Activated B cell treated with CpG ODN at 0.5 μM for 24 hours (primary cell): ENCODE measurements around the gene RPL22. TPM values are rescaled to one million over a fixed set of nuclear protein-coding genes. Genes with fewer than 3 reads are reported as not detected.
"Not testable (repeated sequence)": the region's sequence is repeated elsewhere in the genome, so short reads cannot be mapped to it uniquely, and the experiment has no call there.

Experiments used
- ATAC-seq: fragments of 200-7000 bp; cut with Tn5 transposase; one replicate; pipeline ENCODE4 v1.10.0; 2021; ENCODE audit warnings: low read depth, mild to moderate bottlenecking, moderate library complexity
- CTCF ChIA-PET: fragments of 350-600 bp; sonication (Branson Sonifier 250); formaldehyde crosslinking; loops from one replicate; lab custom pipeline; 2021; ENCODE audit warnings: antibody characterized with exemption; lab: Charles Lee
- POLR2A ChIA-PET: fragments of 350-600 bp; sonication (Branson Sonifier 250); formaldehyde crosslinking; loops from one replicate; lab custom pipeline; 2021; ENCODE audit warnings: antibody characterized with exemption; lab: Charles Lee
- DNase-seq: peaks from one replicate; pipeline ENCODE4 v3.0.0; 2022
- H3K27ac Mint-ChIP-seq: one replicate; pipeline ENCODE4 v1.8.0; 2020; ENCODE audit warnings: mixed read lengths
- H3K27me3 Mint-ChIP-seq: one replicate; pipeline ENCODE4 v1.8.0; 2021; ENCODE audit warnings: mixed read lengths
- H3K36me3 Mint-ChIP-seq: one replicate; pipeline ENCODE4 v1.8.0; 2021; ENCODE audit warnings: low read depth, mixed read lengths
- H3K4me1 Mint-ChIP-seq: one replicate; pipeline ENCODE4 v1.8.0; 2021; ENCODE audit warnings: mixed read lengths
- H3K4me3 Mint-ChIP-seq: one replicate; pipeline ENCODE4 v1.8.0; 2020; ENCODE audit warnings: mild to moderate bottlenecking, mixed read lengths
- H3K9me3 Mint-ChIP-seq: one replicate; pipeline ENCODE4 v1.8.0; 2020; ENCODE audit warnings: mixed read lengths
- intact Hi-C: fragments of 100-400 bp; cut with micrococcal nuclease; formaldehyde crosslinking; loops from one replicate; pipeline ENCODE4 v1.15.1; 2024
- total RNA-seq: library from RNA; stranded (reverse); gene quantifications from 2 replicates; pipeline ENCODE4 v1.2.3, GENCODE V29; 2022
- TF ChIP-seq, protein P1 (sequence below): fragments of 200-600 bp; IDR thresholded peaks from one replicate; pipeline ENCODE4 v1.8.0; 2022; ENCODE audit warnings: antibody characterized with exemption, mild to moderate bottlenecking

RPL22 gene
- total RNA-seq, 1 donor from 2014 or later, result 621 TPM

DNA sequence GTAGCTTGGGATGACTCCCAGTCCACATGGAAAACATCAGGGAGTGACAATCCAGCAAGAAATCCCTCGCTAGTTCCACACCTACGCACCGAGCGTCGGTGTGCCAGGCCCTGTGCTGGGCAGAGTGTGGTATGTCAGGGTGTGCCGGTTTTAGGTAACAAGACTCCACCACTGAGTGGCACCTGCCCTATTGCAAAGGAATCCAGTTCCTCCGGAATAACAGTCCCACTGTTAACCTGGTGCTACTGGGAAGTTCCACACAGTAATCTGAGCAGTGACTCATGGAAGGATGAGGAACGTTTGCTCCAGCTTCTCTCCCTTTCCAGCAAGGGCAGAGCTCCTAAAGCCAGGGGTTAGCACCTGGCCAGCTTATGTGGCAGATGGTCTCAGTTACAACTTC, 20.8 kb upstream of the RPL22 start:
- Mint-ChIP-seq H3K27me3 (peaks cover 24% of the 10 kb centered on the region), H3K27ac (no peak overlapping the region), H3K4me1 (no peaks in the 10 kb centered on the region), H3K4me3 (no peak overlapping the region), H3K36me3 (peaks cover 39% of the 10 kb centered on the region), H3K9me3 (no peaks in the 10 kb centered on the region)
- TF ChIP-seq, protein P1, sequence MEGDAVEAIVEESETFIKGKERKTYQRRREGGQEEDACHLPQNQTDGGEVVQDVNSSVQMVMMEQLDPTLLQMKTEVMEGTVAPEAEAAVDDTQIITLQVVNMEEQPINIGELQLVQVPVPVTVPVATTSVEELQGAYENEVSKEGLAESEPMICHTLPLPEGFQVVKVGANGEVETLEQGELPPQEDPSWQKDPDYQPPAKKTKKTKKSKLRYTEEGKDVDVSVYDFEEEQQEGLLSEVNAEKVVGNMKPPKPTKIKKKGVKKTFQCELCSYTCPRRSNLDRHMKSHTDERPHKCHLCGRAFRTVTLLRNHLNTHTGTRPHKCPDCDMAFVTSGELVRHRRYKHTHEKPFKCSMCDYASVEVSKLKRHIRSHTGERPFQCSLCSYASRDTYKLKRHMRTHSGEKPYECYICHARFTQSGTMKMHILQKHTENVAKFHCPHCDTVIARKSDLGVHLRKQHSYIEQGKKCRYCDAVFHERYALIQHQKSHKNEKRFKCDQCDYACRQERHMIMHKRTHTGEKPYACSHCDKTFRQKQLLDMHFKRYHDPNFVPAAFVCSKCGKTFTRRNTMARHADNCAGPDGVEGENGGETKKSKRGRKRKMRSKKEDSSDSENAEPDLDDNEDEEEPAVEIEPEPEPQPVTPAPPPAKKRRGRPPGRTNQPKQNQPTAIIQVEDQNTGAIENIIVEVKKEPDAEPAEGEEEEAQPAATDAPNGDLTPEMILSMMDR, result no peak
- DNase-seq, result no peak
- intact Hi-C loops, result no loop called here
- CTCF ChIA-PET, result no interaction called here
- POLR2A ChIA-PET, result no interaction called here
- no peak for ATAC-seq

DNA sequence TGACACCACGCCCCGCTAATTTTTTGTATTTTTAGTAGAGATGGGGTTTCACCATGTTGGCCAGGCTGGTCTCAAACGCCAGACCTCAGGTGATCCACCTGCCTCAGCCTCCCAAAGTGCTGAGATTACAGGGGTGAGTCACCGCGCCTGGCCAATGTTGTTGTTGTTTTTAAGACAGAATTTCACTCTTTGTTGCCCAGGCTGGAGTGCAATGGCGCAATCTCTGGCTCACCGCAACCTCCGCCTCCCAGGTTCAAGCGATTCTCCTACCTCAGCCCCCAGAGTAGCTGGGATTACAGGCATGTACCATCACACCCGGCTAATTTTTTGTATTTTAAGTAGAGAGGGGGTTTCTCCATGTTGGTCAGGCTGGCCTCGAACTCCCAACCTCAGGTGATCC, 20.2 kb upstream of the RPL22 start:
- H3K4me1 Mint-ChIP-seq, H3K9me3 Mint-ChIP-seq, ATAC-seq, H3K27ac Mint-ChIP-seq, CTCF ChIA-PET, POLR2A ChIA-PET, intact Hi-C loops, DNase-seq, H3K4me3 Mint-ChIP-seq: not testable (repeated sequence)
- peaks cover 26% of the 10 kb centered on the region for H3K27me3 Mint-ChIP-seq
- H3K36me3 Mint-ChIP-seq, result peaks cover 33% of the 10 kb centered on the region

DNA sequence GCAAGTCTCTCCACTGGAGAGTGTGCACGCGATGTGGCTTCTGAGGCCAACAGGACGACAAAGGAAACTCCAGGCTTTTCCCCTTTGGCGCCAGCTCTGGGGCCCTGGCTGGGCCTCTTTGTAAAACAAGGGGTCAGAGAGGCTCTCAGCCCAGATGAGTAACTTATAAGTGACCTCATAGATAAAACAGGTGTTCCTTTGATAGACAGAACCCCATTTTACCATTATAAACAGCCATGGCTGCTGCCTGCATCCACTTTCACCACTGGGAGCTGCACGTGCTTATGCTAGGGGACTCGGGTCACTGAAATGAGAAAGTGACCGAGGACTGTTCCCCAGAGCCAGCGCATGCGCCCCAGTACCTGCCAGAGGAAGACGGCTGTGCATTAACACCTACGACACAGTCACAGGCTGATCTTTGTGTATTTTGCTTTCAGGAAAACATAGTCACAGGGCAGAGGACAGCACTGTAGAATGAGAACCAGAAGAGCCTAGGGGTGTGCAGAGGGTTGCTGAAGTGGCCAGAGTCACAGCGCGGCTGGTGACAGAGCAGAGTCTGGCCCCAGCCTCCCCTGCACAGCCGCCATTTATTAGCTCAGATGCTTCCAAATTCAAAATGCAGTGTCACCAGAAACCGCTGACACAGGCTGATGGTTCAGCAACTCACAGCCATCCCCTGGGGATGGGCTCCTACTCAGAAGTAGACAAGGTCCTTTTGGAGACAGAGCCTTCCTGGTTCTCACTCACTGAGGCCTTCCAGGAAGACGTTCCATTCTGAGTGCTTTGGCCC, 19.2 kb upstream of the RPL22 start:
- peaks cover 22% of the 10 kb centered on the region for H3K36me3 Mint-ChIP-seq
- TF ChIP-seq, protein P1, result no peak
- POLR2A ChIA-PET, result no interaction called here
- no peak for ATAC-seq
- no peak overlapping the region for H3K4me3 Mint-ChIP-seq
- no peak overlapping the region for H3K27ac Mint-ChIP-seq
- intact Hi-C loops, result no loop called here
- DNase-seq, result no peak
- CTCF ChIA-PET, result no interaction called here
- peaks cover 2% of the 10 kb centered on the region for H3K4me1 Mint-ChIP-seq
- no peaks in the 10 kb centered on the region for H3K9me3 Mint-ChIP-seq
- H3K27me3 Mint-ChIP-seq, result peaks cover 29% of the 10 kb centered on the region

DNA sequence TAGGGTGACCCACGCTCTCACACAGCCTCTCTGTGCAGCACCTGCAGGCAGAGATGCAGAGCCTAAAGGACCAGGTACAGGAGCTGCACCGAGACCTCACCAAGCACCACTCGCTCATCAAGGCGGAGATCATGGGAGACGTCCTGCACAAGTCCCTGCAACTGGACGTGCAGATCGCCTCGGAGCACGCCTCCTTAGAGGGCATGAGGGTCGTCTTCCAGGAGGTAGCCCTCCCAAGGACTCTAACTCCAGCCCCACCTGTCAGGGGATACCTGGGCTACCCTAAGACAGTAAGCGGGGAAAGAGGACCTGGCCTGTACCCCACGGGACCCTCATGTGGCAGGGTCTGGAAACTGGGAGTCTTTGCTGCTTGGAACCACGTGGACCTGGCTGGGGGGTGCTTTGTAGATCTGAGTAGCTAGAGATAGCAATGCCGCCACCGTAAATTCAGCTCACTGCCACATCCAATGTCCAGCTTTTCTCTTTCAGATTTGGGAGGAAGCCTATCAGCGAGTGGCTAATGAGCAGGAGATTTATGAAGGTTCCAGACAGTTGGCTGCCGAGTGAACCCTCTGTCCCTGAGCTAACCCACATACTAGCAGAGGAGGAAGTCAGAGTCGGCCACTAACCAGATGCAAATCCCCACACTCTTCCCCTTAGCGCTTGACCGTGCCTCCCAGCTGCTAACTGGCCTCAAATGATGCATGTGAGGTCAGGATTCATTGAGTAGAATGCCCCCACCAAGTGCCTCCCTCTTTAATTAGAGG, 13.0 kb upstream of the RPL22 start:
- H3K4me3 Mint-ChIP-seq, result no peak overlapping the region
- no peak for DNase-seq
- TF ChIP-seq, protein P1, result no peak
- H3K27ac Mint-ChIP-seq, result peak overlapping the region; percentile 5
- H3K4me1 Mint-ChIP-seq, result peaks cover 25% of the 10 kb centered on the region
- no peaks in the 10 kb centered on the region for H3K36me3 Mint-ChIP-seq
- H3K27me3 Mint-ChIP-seq, result peaks cover 35% of the 10 kb centered on the region
- H3K9me3 Mint-ChIP-seq, result no peaks in the 10 kb centered on the region
- CTCF ChIA-PET, result no interaction called here
- POLR2A ChIA-PET, result no interaction called here
- intact Hi-C loops, result no loop called here
- no peak for ATAC-seq

DNA sequence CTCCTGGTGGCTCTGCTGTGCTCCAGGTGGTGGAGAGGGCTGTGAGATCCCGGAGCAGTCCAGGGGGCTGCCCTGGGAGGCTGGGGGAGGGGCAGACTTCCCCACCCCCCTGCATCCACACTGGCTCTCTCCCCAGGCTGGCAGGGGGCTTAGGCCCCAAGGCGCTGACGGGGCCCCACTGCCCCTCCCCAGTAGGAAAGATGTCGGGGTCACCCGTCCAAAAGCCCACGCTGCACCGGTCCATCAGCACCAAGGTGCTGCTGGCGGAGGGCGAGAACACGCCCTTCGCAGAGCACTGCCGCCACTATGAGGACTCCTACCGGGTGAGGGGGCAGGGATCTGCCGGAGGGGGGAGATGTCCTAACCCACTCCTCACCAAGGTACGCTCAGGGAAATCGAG, 12.3 kb upstream of the RPL22 start:
- TF ChIP-seq, protein P1, result no peak
- POLR2A ChIA-PET, result no interaction called here
- Mint-ChIP-seq H3K4me1 (peaks cover 28% of the 10 kb centered on the region), H3K36me3 (no peaks in the 10 kb centered on the region), H3K27ac (no peak overlapping the region), H3K9me3 (no peaks in the 10 kb centered on the region), H3K4me3 (no peak overlapping the region), H3K27me3 (peaks cover 32% of the 10 kb centered on the region)
- DNase-seq, result no peak
- intact Hi-C loops, result no loop called here
- CTCF ChIA-PET, result no interaction called here
- no peak for ATAC-seq
